Measurements from ENCODE around the gene EPS15.
"Not testable (repeated sequence)": the region's sequence is repeated elsewhere in the genome, so short reads cannot be mapped to it uniquely, and the experiment has no call there.

The EPS15 gene

DNA sequence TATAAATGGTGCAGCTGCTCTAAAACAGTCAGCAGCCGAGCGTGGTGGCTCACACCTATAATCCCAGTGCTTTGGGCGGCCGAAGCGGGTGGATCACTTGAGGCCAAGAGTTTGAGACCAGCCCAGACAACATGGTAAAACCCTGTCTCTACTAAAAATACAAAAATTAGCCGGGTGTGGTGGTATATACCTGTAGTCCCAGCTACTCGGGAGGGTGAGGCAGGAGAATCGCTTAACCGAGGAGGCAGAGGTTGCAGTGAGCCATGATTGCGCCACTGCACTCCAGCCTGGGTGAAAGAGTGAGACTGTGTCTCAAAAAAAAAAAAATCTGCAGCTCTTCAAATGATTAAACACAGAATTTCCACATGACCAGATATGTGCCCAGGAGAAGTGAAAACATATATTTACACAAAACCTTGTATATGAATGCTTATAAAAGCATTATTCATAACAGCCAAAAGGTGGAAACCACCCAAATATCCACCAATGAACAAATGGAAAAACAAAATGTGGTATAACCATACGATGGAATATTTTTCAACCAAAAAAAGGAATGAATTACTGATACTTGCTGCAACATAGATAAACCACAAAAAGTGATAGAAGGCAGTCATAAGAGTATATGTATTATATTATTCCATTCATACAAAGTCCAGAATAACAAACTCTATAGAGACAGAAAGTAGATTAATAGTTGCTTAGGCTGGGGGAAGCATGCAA lies 14.1 kb downstream of the EPS15 start:
- Histone ChIP-seq H3K4me1 (ENCODE audit: insufficient read depth, low read length, poor library complexity, severe bottlenecking) (peaks cover 33% of the 10 kb centered on the region), H3F3A (ENCODE audit: low read depth) (no peaks in the 10 kb centered on the region), H3K9ac (ENCODE audit: low read depth, low read length, poor library complexity, severe bottlenecking) (no peak overlapping the region), H3K4me2 (ENCODE audit: low read depth, low read length, poor library complexity, severe bottlenecking) (no peak overlapping the region), H4K20me1 (ENCODE audit: insufficient read depth, low read length, poor library complexity, severe bottlenecking) (peaks cover 22% of the 10 kb centered on the region), H2AFZ (ENCODE audit: low read length) (no peak overlapping the region), H3K79me2 (ENCODE audit: insufficient read depth, low read length) (peaks cover 95% of the 10 kb centered on the region), H3K36me3 (ENCODE audit: insufficient read depth, low read length) (peaks cover 4% of the 10 kb centered on the region; the same call in 1 of the 2 replicates), H3K27me3 (ENCODE audit: insufficient read depth, low read length, poor library complexity, severe bottlenecking) (no peaks in the 10 kb centered on the region), H3K4me3 (ENCODE audit: low read length, poor library complexity, severe bottlenecking) (no peak overlapping the region), H3K9me2 (replicated peaks; ENCODE audit: low read depth, low read length) (no peaks in the 10 kb centered on the region), H3K9me3 (ENCODE audit: insufficient read depth, low read depth, low read length) (no peaks in the 10 kb centered on the region)
- TF ChIP-seq, protein P1, sequence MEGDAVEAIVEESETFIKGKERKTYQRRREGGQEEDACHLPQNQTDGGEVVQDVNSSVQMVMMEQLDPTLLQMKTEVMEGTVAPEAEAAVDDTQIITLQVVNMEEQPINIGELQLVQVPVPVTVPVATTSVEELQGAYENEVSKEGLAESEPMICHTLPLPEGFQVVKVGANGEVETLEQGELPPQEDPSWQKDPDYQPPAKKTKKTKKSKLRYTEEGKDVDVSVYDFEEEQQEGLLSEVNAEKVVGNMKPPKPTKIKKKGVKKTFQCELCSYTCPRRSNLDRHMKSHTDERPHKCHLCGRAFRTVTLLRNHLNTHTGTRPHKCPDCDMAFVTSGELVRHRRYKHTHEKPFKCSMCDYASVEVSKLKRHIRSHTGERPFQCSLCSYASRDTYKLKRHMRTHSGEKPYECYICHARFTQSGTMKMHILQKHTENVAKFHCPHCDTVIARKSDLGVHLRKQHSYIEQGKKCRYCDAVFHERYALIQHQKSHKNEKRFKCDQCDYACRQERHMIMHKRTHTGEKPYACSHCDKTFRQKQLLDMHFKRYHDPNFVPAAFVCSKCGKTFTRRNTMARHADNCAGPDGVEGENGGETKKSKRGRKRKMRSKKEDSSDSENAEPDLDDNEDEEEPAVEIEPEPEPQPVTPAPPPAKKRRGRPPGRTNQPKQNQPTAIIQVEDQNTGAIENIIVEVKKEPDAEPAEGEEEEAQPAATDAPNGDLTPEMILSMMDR (conservative IDR thresholded peaks at IDR 0.05; ENCODE audit: low read length) = no peak
- TF ChIP-seq EZH2phosphoT487 (IDR thresholded peaks at IDR 0.05; ENCODE audit: borderline replicate concordance) = no peak

DNA sequence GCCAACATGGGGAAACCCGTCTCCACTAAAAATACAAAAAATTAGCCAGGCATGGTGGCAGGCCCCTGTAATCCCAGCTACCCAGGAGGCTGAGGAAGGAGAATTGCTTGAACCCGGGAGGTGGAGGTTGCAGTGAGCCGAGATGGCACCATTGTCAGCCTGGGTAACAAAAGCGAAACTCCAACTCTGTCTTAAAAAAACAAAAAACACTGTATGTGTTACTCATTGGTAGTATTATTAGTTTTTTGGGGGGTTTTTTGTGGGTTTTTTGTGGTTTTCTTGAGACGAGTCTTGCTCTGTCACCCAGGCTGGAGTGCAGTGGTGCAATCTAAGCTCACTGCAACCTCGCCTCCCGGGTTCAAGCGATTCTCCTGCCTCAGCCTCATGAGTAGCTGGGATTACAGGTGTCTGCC lies 17.8 kb downstream of the EPS15 start:
- H3K9me3 ChIP-seq (ENCODE audit: insufficient read depth, low read depth, low read length); H3K9ac ChIP-seq (ENCODE audit: low read depth, low read length, poor library complexity, severe bottlenecking); H3F3A ChIP-seq (ENCODE audit: low read depth); H2AFZ ChIP-seq (ENCODE audit: low read length); H3K4me3 ChIP-seq (ENCODE audit: low read length, poor library complexity, severe bottlenecking); H3K9me2 ChIP-seq (replicated peaks; ENCODE audit: low read depth, low read length); H3K27me3 ChIP-seq (ENCODE audit: insufficient read depth, low read length, poor library complexity, severe bottlenecking); H4K20me1 ChIP-seq (ENCODE audit: insufficient read depth, low read length, poor library complexity, severe bottlenecking); H3K4me2 ChIP-seq (ENCODE audit: low read depth, low read length, poor library complexity, severe bottlenecking); H3K36me3 ChIP-seq (ENCODE audit: insufficient read depth, low read length): not testable (repeated sequence)
- Histone ChIP-seq H3K4me1 (ENCODE audit: insufficient read depth, low read length, poor library complexity, severe bottlenecking) (peaks cover 11% of the 10 kb centered on the region), H3K79me2 (ENCODE audit: insufficient read depth, low read length) (peaks cover 96% of the 10 kb centered on the region)

DNA sequence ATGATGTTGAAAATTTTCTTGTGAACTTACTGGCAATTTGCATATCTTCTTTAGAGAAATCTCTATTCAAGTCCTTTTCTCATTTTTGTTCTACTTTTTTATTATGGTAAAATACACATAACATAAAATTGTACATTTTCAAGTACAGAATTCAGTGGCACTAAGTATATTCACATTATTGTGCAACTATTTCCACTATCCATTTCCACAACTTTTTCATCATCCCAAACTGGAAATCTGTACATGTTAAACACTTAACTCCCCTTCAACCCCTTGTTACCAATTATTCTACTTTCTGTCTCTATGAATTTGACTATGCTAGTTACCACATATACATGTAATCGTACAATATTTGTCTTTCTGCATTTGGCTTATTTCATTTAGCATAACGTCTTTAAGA lies 19.4 kb downstream of the EPS15 start:
- Histone ChIP-seq H3K4me2 (ENCODE audit: low read depth, low read length, poor library complexity, severe bottlenecking) (no peak overlapping the region), H3K4me1 (ENCODE audit: insufficient read depth, low read length, poor library complexity, severe bottlenecking) (peaks cover 16% of the 10 kb centered on the region), H3K9me2 (replicated peaks; ENCODE audit: low read depth, low read length) (no peaks in the 10 kb centered on the region), H4K20me1 (ENCODE audit: insufficient read depth, low read length, poor library complexity, severe bottlenecking) (peaks cover 5% of the 10 kb centered on the region), H2AFZ (ENCODE audit: low read length) (no peak overlapping the region), H3K9ac (ENCODE audit: low read depth, low read length, poor library complexity, severe bottlenecking) (no peak overlapping the region), H3K79me2 (ENCODE audit: insufficient read depth, low read length) (peaks cover 96% of the 10 kb centered on the region), H3K36me3 (ENCODE audit: insufficient read depth, low read length) (peaks cover 4% of the 10 kb centered on the region; the same call in 1 of the 2 replicates), H3K4me3 (ENCODE audit: low read length, poor library complexity, severe bottlenecking) (no peak overlapping the region), H3K9me3 (ENCODE audit: insufficient read depth, low read depth, low read length) (no peaks in the 10 kb centered on the region), H3K27me3 (ENCODE audit: insufficient read depth, low read length, poor library complexity, severe bottlenecking) (no peaks in the 10 kb centered on the region), H3F3A (ENCODE audit: low read depth) (0 out of 2 replicates have a peak, but pooled peaks cover 5% of the 10 kb centered on the region)
- TF ChIP-seq, protein P1 (conservative IDR thresholded peaks at IDR 0.05; ENCODE audit: low read length) = no peak
- no peak for TF ChIP-seq EZH2phosphoT487 (IDR thresholded peaks at IDR 0.05; ENCODE audit: borderline replicate concordance)

DNA sequence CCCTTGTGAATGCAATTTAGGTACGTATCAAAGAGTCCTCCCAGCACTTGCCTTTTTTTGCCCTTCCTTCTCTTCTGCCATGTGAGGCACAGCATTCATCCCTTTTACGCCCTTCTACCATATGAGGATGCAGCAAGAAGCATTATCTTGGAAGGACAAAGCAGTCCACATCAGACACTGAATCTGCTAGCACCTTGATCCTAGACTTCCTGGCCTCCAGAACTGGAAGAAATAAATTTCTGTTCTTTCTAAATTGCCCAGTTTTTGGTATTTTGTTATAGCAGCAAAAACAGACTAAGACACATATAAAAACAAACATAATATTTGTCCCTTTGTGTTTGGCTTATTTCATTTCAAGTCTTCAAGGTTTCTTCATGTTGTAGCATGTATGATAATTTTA lies 20.1 kb downstream of the EPS15 start:
- H3K79me2 ChIP-seq (ENCODE audit: insufficient read depth, low read length) = peaks cover 96% of the 10 kb centered on the region
- H2AFZ ChIP-seq (ENCODE audit: low read length) = no peak overlapping the region
- H3F3A ChIP-seq (ENCODE audit: low read depth) = 0 out of 2 replicates have a peak, but pooled peaks cover 5% of the 10 kb centered on the region
- H3K27me3 ChIP-seq (ENCODE audit: insufficient read depth, low read length, poor library complexity, severe bottlenecking) = no peaks in the 10 kb centered on the region
- peaks cover 4% of the 10 kb centered on the region; the same call in 1 of the 2 replicates for H3K36me3 ChIP-seq (ENCODE audit: insufficient read depth, low read length)
- H3K9ac ChIP-seq (ENCODE audit: low read depth, low read length, poor library complexity, severe bottlenecking) = no peak overlapping the region
- H3K9me2 ChIP-seq (replicated peaks; ENCODE audit: low read depth, low read length) = no peaks in the 10 kb centered on the region
- H3K4me1 ChIP-seq (ENCODE audit: insufficient read depth, low read length, poor library complexity, severe bottlenecking) = peaks cover 24% of the 10 kb centered on the region
- H3K4me3 ChIP-seq (ENCODE audit: low read length, poor library complexity, severe bottlenecking) = no peak overlapping the region
- no peak for TF ChIP-seq EZH2phosphoT487 (IDR thresholded peaks at IDR 0.05; ENCODE audit: borderline replicate concordance)
- TF ChIP-seq, protein P1 (conservative IDR thresholded peaks at IDR 0.05; ENCODE audit: low read length) = no peak
- no peak overlapping the region for H3K4me2 ChIP-seq (ENCODE audit: low read depth, low read length, poor library complexity, severe bottlenecking)
- no peaks in the 10 kb centered on the region for H3K9me3 ChIP-seq (ENCODE audit: insufficient read depth, low read depth, low read length)
- H4K20me1 ChIP-seq (ENCODE audit: insufficient read depth, low read length, poor library complexity, severe bottlenecking) = peaks cover 5% of the 10 kb centered on the region

Data from Loucy (cell line).